Measurements from ENCODE around the gene MBOAT2. TPM values are rescaled to one million over a fixed set of nuclear protein-coding genes. Genes with fewer than 3 reads are reported as not detected.

The MBOAT2 gene
- total RNA-seq, 1 experiment from 2014 or later = 34.8 TPM

DNA sequence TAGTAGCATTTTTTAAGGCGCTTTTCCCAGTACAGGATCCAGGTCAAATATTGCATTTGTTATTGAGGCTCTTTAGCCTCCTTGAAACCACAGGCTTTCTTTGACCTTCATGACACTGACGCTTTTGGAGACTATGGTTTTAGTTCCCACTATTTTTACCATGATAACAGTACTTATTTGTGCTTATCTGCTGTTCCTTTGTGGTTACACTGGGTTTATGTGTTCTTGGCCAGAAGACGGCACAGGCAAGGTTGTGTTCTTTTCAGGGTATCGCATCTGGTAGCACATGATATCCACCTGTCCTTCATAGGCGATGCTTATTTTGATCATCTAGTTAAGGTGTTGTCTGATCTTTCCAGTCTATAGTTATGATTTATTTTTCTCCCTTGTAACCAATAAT lies 16.8 kb upstream of the MBOAT2 start:
- Histone ChIP-seq H3K27me3 (ENCODE audit: control insufficient read depth, insufficient read depth, low read length) (no peaks in the 10 kb centered on the region), H3K4me1 (ENCODE audit: control insufficient read depth, insufficient read depth, low read length) (no peaks in the 10 kb centered on the region), H3K36me3 (ENCODE audit: control insufficient read depth, insufficient read depth, low read length) (no peaks in the 10 kb centered on the region), H3K9me3 (ENCODE audit: control insufficient read depth, insufficient read depth, low read depth, low read length) (no peaks in the 10 kb centered on the region), H3K4me3 (ENCODE audit: low read depth in 2 of 2, low read length in 2 of 2) (no peak overlapping the region), H3K27ac (ENCODE audit: low read length) (no peak overlapping the region)
- ChIA-PET CTCF (no interaction called here), POLR2A (no interaction called here)
- intact Hi-C loops (cut with micrococcal nuclease; ENCODE audit: unreplicated experiment) (no loop called here), in situ Hi-C loops (cut with HindIII; ENCODE audit: low pct_unique_long_range_greater_than_20kb, low sequenced_read_pairs) (no loop called here)
- BruUV-seq (replicated peaks) = no TSS peak
- TF ChIP-seq, protein P1, sequence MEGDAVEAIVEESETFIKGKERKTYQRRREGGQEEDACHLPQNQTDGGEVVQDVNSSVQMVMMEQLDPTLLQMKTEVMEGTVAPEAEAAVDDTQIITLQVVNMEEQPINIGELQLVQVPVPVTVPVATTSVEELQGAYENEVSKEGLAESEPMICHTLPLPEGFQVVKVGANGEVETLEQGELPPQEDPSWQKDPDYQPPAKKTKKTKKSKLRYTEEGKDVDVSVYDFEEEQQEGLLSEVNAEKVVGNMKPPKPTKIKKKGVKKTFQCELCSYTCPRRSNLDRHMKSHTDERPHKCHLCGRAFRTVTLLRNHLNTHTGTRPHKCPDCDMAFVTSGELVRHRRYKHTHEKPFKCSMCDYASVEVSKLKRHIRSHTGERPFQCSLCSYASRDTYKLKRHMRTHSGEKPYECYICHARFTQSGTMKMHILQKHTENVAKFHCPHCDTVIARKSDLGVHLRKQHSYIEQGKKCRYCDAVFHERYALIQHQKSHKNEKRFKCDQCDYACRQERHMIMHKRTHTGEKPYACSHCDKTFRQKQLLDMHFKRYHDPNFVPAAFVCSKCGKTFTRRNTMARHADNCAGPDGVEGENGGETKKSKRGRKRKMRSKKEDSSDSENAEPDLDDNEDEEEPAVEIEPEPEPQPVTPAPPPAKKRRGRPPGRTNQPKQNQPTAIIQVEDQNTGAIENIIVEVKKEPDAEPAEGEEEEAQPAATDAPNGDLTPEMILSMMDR (IDR thresholded peaks at IDR 0.05) = no peak
- ATAC-seq (no peak), DNase-seq (ENCODE audit: low read depth, low spot score) (no peak)

DNA sequence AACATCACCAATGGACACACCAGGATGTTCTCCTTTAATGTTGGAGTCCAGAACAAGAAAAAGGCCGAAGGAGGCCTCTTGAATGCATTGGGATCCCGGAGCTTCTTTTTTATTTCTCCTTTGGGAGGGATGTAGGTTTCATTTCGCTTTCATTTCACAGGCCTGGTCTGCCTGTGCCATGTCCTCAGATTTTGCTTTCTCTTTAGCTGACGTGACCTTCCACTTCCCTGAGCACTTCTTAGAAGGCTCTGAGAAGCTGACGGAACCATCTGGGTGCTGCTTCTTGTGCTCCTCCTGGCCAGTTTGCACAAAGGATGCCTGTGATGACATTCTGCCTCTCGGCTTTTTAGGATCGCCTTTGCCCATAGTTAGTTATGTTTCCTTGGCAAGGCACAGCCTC lies 15.1 kb upstream of the MBOAT2 start:
- no peaks in the 10 kb centered on the region for H3K4me1 ChIP-seq (ENCODE audit: control insufficient read depth, insufficient read depth, low read length)
- in situ Hi-C loops (cut with HindIII; ENCODE audit: low pct_unique_long_range_greater_than_20kb, low sequenced_read_pairs) (no loop called here), intact Hi-C loops (cut with micrococcal nuclease; ENCODE audit: unreplicated experiment) (no loop called here)
- CTCF ChIA-PET = interaction anchor here (0.6 kb wide), 1 partner anchor 9 kb away, joined by 3 read pairs; no protein-coding TSS in a partner anchor
- H3K4me3 ChIP-seq (ENCODE audit: low read depth in 2 of 2, low read length in 2 of 2) = peak overlapping the region; percentile 10 to 44
- TF ChIP-seq, protein P1 (IDR thresholded peaks at IDR 0.05) = no peak
- H3K27ac ChIP-seq (ENCODE audit: low read length) = peak overlapping the region; percentile 49; the same call in 1 of the 2 replicates
- DNase-seq (ENCODE audit: low read depth, low spot score) (no peak), ATAC-seq (peak; percentile 82)
- no peaks in the 10 kb centered on the region for H3K27me3 ChIP-seq (ENCODE audit: control insufficient read depth, insufficient read depth, low read length)
- H3K9me3 ChIP-seq (ENCODE audit: control insufficient read depth, insufficient read depth, low read depth, low read length) = no peaks in the 10 kb centered on the region
- no peaks in the 10 kb centered on the region for H3K36me3 ChIP-seq (ENCODE audit: control insufficient read depth, insufficient read depth, low read length)
- BruUV-seq (replicated peaks) = no TSS peak
- POLR2A ChIA-PET = no interaction called here

DNA sequence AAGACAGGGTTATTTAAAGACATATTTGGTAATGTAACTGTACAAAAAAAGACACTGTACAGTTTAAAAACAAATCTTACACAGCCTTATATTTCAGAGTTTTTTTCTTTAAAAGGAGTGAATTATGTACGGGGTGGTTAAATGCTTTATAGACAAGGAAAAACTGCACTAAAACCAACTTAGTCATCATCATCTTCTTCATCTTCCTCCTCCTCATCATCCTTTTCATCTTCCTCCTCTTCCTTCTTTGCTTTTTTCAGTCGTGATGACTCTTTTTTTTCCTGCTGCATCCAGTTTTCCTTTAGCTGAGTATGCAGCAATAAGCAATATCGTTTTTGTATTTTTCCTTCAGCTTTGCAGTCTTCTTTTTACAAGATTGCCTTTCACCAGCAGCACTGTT lies 14.6 kb upstream of the MBOAT2 start:
- DNase-seq (ENCODE audit: low read depth, low spot score) = no peak
- BruUV-seq (replicated peaks) = no TSS peak
- in situ Hi-C loops (cut with HindIII; ENCODE audit: low pct_unique_long_range_greater_than_20kb, low sequenced_read_pairs) (no loop called here), intact Hi-C loops (cut with micrococcal nuclease; ENCODE audit: unreplicated experiment) (no loop called here)
- H3K36me3 ChIP-seq (ENCODE audit: control insufficient read depth, insufficient read depth, low read length) = no peaks in the 10 kb centered on the region
- H3K9me3 ChIP-seq (ENCODE audit: control insufficient read depth, insufficient read depth, low read depth, low read length) = no peaks in the 10 kb centered on the region
- H3K4me1 ChIP-seq (ENCODE audit: control insufficient read depth, insufficient read depth, low read length) = no peaks in the 10 kb centered on the region
- H3K4me3 ChIP-seq (ENCODE audit: low read depth in 2 of 2, low read length in 2 of 2) = peak overlapping the region in 1 of 2 experiments; percentile 44; a peak in 2 of 4 replicates
- TF ChIP-seq SIN3A (IDR thresholded peaks at IDR 0.05; ENCODE audit: borderline replicate concordance, insufficient read depth, low read depth, low read length) (no peak), TCF7L2 (IDR thresholded peaks at IDR 0.05; ENCODE audit: low read depth, low read length) (no peak), POLR2AphosphoS5 (IDR thresholded peaks at IDR 0.05; ENCODE audit: low read depth, low read length) (no peak)
- TF ChIP-seq, protein P2, sequence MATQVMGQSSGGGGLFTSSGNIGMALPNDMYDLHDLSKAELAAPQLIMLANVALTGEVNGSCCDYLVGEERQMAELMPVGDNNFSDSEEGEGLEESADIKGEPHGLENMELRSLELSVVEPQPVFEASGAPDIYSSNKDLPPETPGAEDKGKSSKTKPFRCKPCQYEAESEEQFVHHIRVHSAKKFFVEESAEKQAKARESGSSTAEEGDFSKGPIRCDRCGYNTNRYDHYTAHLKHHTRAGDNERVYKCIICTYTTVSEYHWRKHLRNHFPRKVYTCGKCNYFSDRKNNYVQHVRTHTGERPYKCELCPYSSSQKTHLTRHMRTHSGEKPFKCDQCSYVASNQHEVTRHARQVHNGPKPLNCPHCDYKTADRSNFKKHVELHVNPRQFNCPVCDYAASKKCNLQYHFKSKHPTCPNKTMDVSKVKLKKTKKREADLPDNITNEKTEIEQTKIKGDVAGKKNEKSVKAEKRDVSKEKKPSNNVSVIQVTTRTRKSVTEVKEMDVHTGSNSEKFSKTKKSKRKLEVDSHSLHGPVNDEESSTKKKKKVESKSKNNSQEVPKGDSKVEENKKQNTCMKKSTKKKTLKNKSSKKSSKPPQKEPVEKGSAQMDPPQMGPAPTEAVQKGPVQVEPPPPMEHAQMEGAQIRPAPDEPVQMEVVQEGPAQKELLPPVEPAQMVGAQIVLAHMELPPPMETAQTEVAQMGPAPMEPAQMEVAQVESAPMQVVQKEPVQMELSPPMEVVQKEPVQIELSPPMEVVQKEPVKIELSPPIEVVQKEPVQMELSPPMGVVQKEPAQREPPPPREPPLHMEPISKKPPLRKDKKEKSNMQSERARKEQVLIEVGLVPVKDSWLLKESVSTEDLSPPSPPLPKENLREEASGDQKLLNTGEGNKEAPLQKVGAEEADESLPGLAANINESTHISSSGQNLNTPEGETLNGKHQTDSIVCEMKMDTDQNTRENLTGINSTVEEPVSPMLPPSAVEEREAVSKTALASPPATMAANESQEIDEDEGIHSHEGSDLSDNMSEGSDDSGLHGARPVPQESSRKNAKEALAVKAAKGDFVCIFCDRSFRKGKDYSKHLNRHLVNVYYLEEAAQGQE (IDR thresholded peaks at IDR 0.05; ENCODE audit: insufficient read depth in 1 of 2, low read depth in 2 of 2, low read length in 1 of 2) = no peak
- TF ChIP-seq, protein P1 (IDR thresholded peaks at IDR 0.05) = no peak
- peak overlapping the region; percentile 49; the same call in 1 of the 2 replicates for H3K27ac ChIP-seq (ENCODE audit: low read length)
- POLR2A ChIA-PET = no interaction called here
- CTCF ChIA-PET = no interaction called here
- no peak for ATAC-seq
- H3K27me3 ChIP-seq (ENCODE audit: control insufficient read depth, insufficient read depth, low read length) = no peaks in the 10 kb centered on the region

Data from Panc1 (cell line).